ENCODE data around the gene HAUS2.
"Not testable (repeated sequence)": the region's sequence is repeated elsewhere in the genome, so short reads cannot be mapped to it uniquely, and the experiment has no call there.

Gene HAUS2

GRCh38 chr15:42576040-42576594 is 27.5 kb downstream of the HAUS2 start:
- no peak for DNase-seq

DNA sequence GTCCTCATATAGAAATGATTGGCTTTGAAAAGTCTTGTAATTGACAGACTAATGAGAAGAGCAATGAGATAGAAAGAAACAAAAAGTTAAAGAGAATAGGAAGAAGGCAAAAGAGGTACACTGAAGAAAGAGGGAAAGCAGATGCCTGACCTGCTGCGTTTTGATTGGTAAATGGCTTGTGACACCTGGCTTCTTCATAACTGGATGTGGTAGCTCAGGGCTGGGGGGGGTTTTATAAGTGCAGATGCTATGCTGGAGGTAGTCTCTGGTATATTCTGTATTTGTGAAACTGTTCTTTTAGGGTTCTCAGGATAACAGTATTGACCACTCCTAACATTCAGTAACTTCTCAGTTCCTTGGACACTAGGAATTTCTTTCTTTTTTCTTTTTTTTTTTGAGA is 28.1 kb downstream of the HAUS2 start:
- no peak for DNase-seq

DNA sequence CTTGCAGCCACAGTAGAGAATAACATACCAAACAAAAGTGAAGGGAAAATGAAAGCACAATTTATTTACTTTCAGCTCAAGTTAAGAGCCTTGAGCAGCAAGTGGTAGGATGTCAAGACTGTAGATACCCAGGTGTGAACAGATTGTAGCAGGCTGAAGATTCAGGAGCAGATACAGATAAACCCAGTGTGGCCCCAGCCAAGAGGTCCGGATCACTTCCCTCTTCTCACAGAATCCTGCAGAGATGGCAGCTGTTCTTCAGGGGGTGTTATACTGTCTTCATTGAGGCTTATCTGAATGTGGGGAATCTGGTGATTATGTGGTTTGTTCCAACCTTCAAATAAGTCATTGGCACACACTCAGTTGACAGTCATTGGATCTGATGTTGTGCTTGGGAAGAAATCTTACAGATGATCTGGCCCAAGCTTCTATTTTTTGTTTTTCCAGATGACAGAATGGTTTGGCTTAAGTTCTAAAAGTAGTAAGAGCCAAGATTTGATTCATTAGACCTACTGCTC is 28.9 kb downstream of the HAUS2 start:
- DNase-seq: no peak

GRCh38 chr15:42578984-42579537 is 30.4 kb downstream of the HAUS2 start:
- DNase-seq: no peak

GRCh38 chr15:42581272-42581730 is 32.7 kb downstream of the HAUS2 start:
- peak; percentile 87 for DNase-seq

GRCh38 chr15:42582569-42583375 is 34.1 kb downstream of the HAUS2 start:
- peak; percentile 52 for DNase-seq

GRCh38 chr15:42584031-42584765 is 35.6 kb downstream of the HAUS2 start:
- DNase-seq: peak; percentile 44

DNA sequence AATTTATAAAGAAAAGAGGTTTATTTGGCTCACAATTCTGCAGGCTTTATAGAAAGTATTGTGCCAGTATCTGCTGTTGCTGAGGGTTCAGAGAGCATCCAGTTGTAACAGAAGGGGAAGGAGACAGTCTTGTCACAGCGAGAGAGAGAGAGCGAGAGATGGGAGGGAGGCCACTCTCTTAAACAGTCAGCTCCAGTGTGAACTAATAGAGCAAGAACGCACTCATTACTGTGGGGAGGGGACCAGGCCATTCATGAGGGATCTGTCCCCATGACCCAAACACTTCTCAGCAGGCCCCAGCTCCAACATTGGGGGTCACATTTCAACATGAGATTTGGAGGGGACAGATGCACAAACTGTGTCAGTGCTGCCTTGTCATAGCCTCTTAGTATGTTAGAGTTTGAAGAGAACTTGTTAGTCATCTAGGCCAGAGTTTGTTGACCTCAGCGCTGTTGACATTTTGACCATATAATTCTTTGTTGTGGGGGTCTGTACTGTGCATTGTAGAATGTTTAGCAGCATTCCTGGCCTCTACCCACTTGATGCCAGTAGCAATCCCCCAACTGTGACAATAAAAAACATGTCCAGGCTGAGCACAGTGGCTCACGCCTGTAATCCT is 42.1 kb downstream of the HAUS2 start:
- no peak for DNase-seq

- peak; percentile 36 for DNase-seq
Observed at GRCh38 chr15:42591238-42591934, 42.7 kb downstream of the HAUS2 start.

DNA sequence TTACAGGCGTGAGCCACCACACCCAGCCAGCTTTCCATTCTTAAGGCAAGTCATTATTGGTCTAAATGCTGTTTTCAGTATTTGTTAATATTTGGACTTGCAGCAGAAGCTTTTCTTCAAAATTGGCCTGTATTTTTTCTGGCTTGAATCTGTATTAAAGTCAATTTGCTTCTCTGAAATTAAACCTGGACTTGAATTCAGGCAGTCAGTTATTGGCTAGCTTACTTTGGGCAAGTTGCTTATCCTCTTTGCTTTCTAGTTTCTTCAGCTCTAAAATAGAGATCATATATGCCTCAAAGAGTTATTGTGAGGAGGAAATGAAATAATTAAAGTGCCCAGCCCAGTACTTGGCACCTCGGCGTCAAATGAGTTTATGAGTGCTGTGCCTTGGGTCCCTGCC is 44.1 kb downstream of the HAUS2 start:
- DNase-seq: no peak

- DNase-seq: no peak
Observed at GRCh38 chr15:42593143-42593542, 44.5 kb downstream of the HAUS2 start.

- no peak for DNase-seq
Observed at GRCh38 chr15:42594095-42594494, 45.5 kb downstream of the HAUS2 start.

DNA sequence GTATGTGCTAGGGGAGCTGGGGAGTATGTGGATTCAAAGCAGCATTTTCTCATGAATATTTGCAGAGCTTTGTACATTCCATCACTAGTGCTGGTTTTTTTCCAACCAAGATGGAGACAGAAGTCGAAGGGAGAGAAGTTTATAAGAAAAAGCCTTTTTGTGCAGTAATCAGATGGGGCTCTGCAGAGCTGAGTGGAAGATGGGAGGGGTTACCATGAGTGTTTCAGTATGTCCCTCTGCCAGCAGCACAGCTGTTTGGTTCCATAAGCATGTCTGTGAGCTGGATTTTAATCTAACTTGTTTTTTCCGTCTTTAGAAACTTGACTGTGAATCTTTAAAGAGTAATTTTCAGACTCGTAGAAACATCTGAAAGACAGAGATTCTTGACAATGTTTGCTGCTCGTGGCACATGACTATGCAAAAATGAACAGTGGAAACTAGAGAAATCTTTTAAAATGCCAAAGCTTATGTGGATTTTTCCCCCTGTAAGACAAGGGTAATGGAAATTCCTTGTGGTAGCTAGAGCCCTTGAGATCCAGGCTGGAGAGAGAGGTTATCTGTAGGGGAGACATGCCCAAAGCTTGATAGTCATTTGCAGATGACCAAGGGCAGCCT is 47.1 kb downstream of the HAUS2 start:
- no peak for DNase-seq

GRCh38 chr15:42601316-42601715 is 52.7 kb downstream of the HAUS2 start:
- not testable (repeated sequence) for DNase-seq

GRCh38 chr15:42602501-42602900 is 53.9 kb downstream of the HAUS2 start:
- no peak for DNase-seq

- DNase-seq: no peak
Observed at GRCh38 chr15:42603978-42604377, 55.3 kb downstream of the HAUS2 start.

GRCh38 chr15:42604894-42605744 is 56.5 kb downstream of the HAUS2 start:
- no peak for DNase-seq

GRCh38 chr15:42605796-42606195 is 57.2 kb downstream of the HAUS2 start:
- DNase-seq: no peak

GRCh38 chr15:42608110-42608531 is 59.5 kb downstream of the HAUS2 start:
- no peak for DNase-seq

GRCh38 chr15:42608752-42609488 is 60.3 kb downstream of the HAUS2 start:
- DNase-seq: no peak

Data from midbrain (tissue), 1 donor.